GM19463 (cell line): ENCODE results near the gene PLA2G4F.

Source experiments
- ATAC-seq: cut with Tn5 transposase; IDR thresholded peaks from one replicate; pipeline ENCODE4 v1.9.1; 2021; ENCODE audit warnings: mild to moderate bottlenecking, moderate library complexity; ENCODE audit not compliant: unreplicated experiment

PLA2G4F gene

GRCh38 chr15:42131826-42132806 lies 24.3 kb downstream of the PLA2G4F start:
- no peak for ATAC-seq

- no peak for ATAC-seq
Observed at GRCh38 chr15:42131006-42131405, 25.4 kb downstream of the PLA2G4F start.

- no peak for ATAC-seq
Observed at GRCh38 chr15:42130246-42130986, 26.0 kb downstream of the PLA2G4F start.

- no peak for ATAC-seq
Observed at GRCh38 chr15:42129364-42129763, 27.1 kb downstream of the PLA2G4F start.

- ATAC-seq: no peak
Observed at GRCh38 chr15:42128476-42128875, 28.0 kb downstream of the PLA2G4F start.

- ATAC-seq: no peak
Observed at GRCh38 chr15:42123546-42123945, 32.9 kb downstream of the PLA2G4F start.

GRCh38 chr15:42121682-42122081 lies 34.8 kb downstream of the PLA2G4F start:
- no peak for ATAC-seq

- ATAC-seq: no peak
Observed at GRCh38 chr15:42121021-42121420, 35.4 kb downstream of the PLA2G4F start.

GRCh38 chr15:42120285-42120684 lies 36.2 kb downstream of the PLA2G4F start:
- no peak for ATAC-seq

- ATAC-seq: no peak
Observed at GRCh38 chr15:42119446-42119760, 37.0 kb downstream of the PLA2G4F start.

GRCh38 chr15:42118650-42119445 lies 37.6 kb downstream of the PLA2G4F start:
- ATAC-seq: no peak

- ATAC-seq: no peak
Observed at GRCh38 chr15:42111924-42112323, 44.5 kb downstream of the PLA2G4F start.

- no peak for ATAC-seq
Observed at GRCh38 chr15:42110367-42110766, 46.1 kb downstream of the PLA2G4F start.

- ATAC-seq: no peak
Observed at GRCh38 chr15:42108806-42109205, 47.6 kb downstream of the PLA2G4F start.

- no peak for ATAC-seq
Observed at GRCh38 chr15:42108189-42108588, 48.2 kb downstream of the PLA2G4F start.

- no peak for ATAC-seq
Observed at GRCh38 chr15:42107473-42107872, 49.0 kb downstream of the PLA2G4F start.

- no peak for ATAC-seq
Observed at GRCh38 chr15:42106288-42106687, 50.1 kb downstream of the PLA2G4F start.

- no peak for ATAC-seq
Observed at GRCh38 chr15:42104095-42104891, 52.1 kb downstream of the PLA2G4F start.

GRCh38 chr15:42102646-42103235 lies 53.7 kb downstream of the PLA2G4F start:
- ATAC-seq: no peak

GRCh38 chr15:42101861-42102260 lies 54.6 kb downstream of the PLA2G4F start:
- ATAC-seq: no peak
